Panc1 (cell line): ENCODE results near the gene MYOG. TPM values are rescaled to one million over a fixed set of nuclear protein-coding genes. Genes with fewer than 3 reads are reported as not detected.

Experiments
- ATAC-seq: fragments of 200-7000 bp; cut with Tn5 transposase; 2 replicates; pipeline ENCODE4 v1.9.1; 2020; ENCODE audit warnings: mild to moderate bottlenecking, moderate library complexity
- BruUV-seq: library from RNA; stranded (reverse); fragments of 400-500 nt; replicated peaks from 2 replicates; lab custom pipeline; 2021; lab: Mats Ljungman, UMichigan
- CTCF ChIA-PET: fragments of 300-600 bp; sonication (Branson Sonifier 250); formaldehyde crosslinking; loops from one replicate; lab custom pipeline; 2022; ENCODE audit warnings: antibody characterized with exemption; lab: Charles Lee
- POLR2A ChIA-PET: fragments of 300-600 bp; sonication (Branson Sonifier 250); formaldehyde crosslinking; loops from one replicate; lab custom pipeline; 2022; ENCODE audit warnings: antibody characterized with exemption; lab: Charles Lee
- DNase-seq: peaks from one replicate; pipeline ENCODE4 v3.0.0-alpha.2; 2010; ENCODE audit warnings: low read depth, low spot score
- H3K27ac ChIP-seq: 2 replicates; pipeline ENCODE4 v1.5.1; 2011; ENCODE audit warnings: mild to moderate bottlenecking, low read length, inconsistent platforms
- H3K27me3 ChIP-seq: fragments of 200-500 bp; sonication (Bioruptor generic); 2 replicates; pipeline ENCODE4 v1.6.0; 2014; ENCODE audit warnings: low read length, inconsistent platforms; ENCODE audit not compliant: control insufficient read depth, insufficient read depth
- H3K36me3 ChIP-seq: fragments of 200-500 bp; sonication (Bioruptor generic); 2 replicates; pipeline ENCODE4 v1.5.1; 2014; ENCODE audit warnings: inconsistent platforms, mild to moderate bottlenecking, low read length, moderate library complexity; ENCODE audit not compliant: control insufficient read depth, insufficient read depth
- H3K4me1 ChIP-seq: 2 replicates; pipeline ENCODE4 v1.5.1; 2011; ENCODE audit warnings: inconsistent platforms, mild to moderate bottlenecking, low read length, moderate library complexity; ENCODE audit not compliant: control insufficient read depth, insufficient read depth
- H3K4me3 ChIP-seq, 2 experiments: 2 replicates each; pipeline ENCODE4 v1.5.1; 2011 to 2012; ENCODE audit warnings: low read depth in 2 of 2, low read length in 2 of 2, mild to moderate bottlenecking in 2 of 2, inconsistent platforms in 1 of 2, moderate library complexity in 1 of 2
- H3K9me3 ChIP-seq: fragments of 200-500 bp; sonication (Bioruptor generic); 2 replicates; pipeline ENCODE4 v1.5.1; 2014; ENCODE audit warnings: low read depth, mild to moderate bottlenecking, inconsistent platforms, low read length, moderate library complexity; ENCODE audit not compliant: control insufficient read depth, insufficient read depth
- CTCF ChIP-seq: fragments of 450-650 bp; IDR thresholded peaks from 2 replicates; pipeline ENCODE4 v1.5.1; 2017; ENCODE audit warnings: mild to moderate bottlenecking
- POLR2AphosphoS5 ChIP-seq: IDR thresholded peaks from 2 replicates; pipeline ENCODE4 v1.6.1; 2012; ENCODE audit warnings: mild to moderate bottlenecking, low read depth, low read length, moderate library complexity
- SIN3A ChIP-seq: IDR thresholded peaks from 2 replicates; pipeline ENCODE4 v1.6.1; 2012; ENCODE audit warnings: low read depth, mild to moderate bottlenecking, low read length, moderate library complexity, borderline replicate concordance; ENCODE audit not compliant: insufficient read depth
- TCF7L2 ChIP-seq: IDR thresholded peaks from 2 replicates; pipeline ENCODE4 v1.6.1; 2011; ENCODE audit warnings: mild to moderate bottlenecking, low read depth, low read length, inconsistent platforms
- in situ Hi-C: cut with HindIII; loops from 2 replicates; pipeline ENCODE4 v1.10.0; 2016; ENCODE audit warnings: low sequenced_read_pairs, low pct_unique_long_range_greater_than_20kb
- intact Hi-C: fragments of 100-400 bp; cut with micrococcal nuclease; formaldehyde crosslinking; loops from one replicate; pipeline ENCODE4 v1.10.0; 2022; ENCODE audit not compliant: unreplicated experiment
- total RNA-seq: library from RNA; stranded (reverse); gene quantifications from one replicate; pipeline ENCODE4 v1.2.1, GENCODE V29; 2021; ENCODE audit not compliant: unreplicated experiment
- TF ChIP-seq, protein P1 (sequence below), 2 experiments: IDR thresholded peaks; 2 replicates each; pipeline ENCODE4 v1.6.1; 2011 to 2012; ENCODE audit warnings: low read depth in 2 of 2, control low read depth in 1 of 2, low read length in 1 of 2, mild to moderate bottlenecking in 1 of 2, moderate library complexity in 1 of 2; ENCODE audit not compliant: insufficient read depth in 1 of 2

Gene MYOG
- total RNA-seq, 1 experiment from 2014 or later = not detected

- ATAC-seq (no peak), DNase-seq (no peak)
- no TSS peak for BruUV-seq
- ChIA-PET CTCF (interaction anchor here (0.7 kb wide), 1 partner anchor 12 kb away, joined by 3 read pairs; no protein-coding TSS in a partner anchor), POLR2A (no interaction called here)
- no peaks in the 10 kb centered on the region for H3K4me1 ChIP-seq
- no peaks in the 10 kb centered on the region for H3K9me3 ChIP-seq
- TF ChIP-seq CTCF (no peak), POLR2AphosphoS5 (no peak), SIN3A (no peak), TCF7L2 (no peak)
- TF ChIP-seq, protein P1, sequence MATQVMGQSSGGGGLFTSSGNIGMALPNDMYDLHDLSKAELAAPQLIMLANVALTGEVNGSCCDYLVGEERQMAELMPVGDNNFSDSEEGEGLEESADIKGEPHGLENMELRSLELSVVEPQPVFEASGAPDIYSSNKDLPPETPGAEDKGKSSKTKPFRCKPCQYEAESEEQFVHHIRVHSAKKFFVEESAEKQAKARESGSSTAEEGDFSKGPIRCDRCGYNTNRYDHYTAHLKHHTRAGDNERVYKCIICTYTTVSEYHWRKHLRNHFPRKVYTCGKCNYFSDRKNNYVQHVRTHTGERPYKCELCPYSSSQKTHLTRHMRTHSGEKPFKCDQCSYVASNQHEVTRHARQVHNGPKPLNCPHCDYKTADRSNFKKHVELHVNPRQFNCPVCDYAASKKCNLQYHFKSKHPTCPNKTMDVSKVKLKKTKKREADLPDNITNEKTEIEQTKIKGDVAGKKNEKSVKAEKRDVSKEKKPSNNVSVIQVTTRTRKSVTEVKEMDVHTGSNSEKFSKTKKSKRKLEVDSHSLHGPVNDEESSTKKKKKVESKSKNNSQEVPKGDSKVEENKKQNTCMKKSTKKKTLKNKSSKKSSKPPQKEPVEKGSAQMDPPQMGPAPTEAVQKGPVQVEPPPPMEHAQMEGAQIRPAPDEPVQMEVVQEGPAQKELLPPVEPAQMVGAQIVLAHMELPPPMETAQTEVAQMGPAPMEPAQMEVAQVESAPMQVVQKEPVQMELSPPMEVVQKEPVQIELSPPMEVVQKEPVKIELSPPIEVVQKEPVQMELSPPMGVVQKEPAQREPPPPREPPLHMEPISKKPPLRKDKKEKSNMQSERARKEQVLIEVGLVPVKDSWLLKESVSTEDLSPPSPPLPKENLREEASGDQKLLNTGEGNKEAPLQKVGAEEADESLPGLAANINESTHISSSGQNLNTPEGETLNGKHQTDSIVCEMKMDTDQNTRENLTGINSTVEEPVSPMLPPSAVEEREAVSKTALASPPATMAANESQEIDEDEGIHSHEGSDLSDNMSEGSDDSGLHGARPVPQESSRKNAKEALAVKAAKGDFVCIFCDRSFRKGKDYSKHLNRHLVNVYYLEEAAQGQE (IDR thresholded peaks at IDR 0.05; ENCODE audit: insufficient read depth in 1 of 2, low read depth in 2 of 2, low read length in 1 of 2) = no peak
- intact Hi-C loops = loop anchor here (2.0 to 5.0 kb wide), 3 partner anchors 80 to 179 kb away; no protein-coding TSS in a partner anchor
- no peaks in the 10 kb centered on the region for H3K36me3 ChIP-seq
- in situ Hi-C loops = no loop called here
- H3K4me3 ChIP-seq = no peak overlapping the region
- H3K27ac ChIP-seq = no peak overlapping the region
- no peaks in the 10 kb centered on the region for H3K27me3 ChIP-seq
These were observed 48.2 kb downstream of the MYOG start for GRCh38 chr1:203037509-203038190.

GRCh38 chr1:203036537-203036936 is 49.3 kb downstream of the MYOG start:
- in situ Hi-C loops = no loop called here
- DNase-seq (no peak), ATAC-seq (no peak)
- no TSS peak for BruUV-seq
- ChIA-PET CTCF (interaction anchor here (1.2 kb wide), 1 partner anchor 180 kb away, joined by 5 read pairs; no protein-coding TSS in a partner anchor), POLR2A (no interaction called here)
- no peak overlapping the region for H3K4me3 ChIP-seq
- intact Hi-C loops = loop anchor here (5.0 kb wide), 1 partner anchor 81 kb away; no protein-coding TSS in a partner anchor
- no peak overlapping the region for H3K27ac ChIP-seq
- no peaks in the 10 kb centered on the region for H3K4me1 ChIP-seq
- no peaks in the 10 kb centered on the region for H3K36me3 ChIP-seq
- TF ChIP-seq, protein P1 (IDR thresholded peaks at IDR 0.05; ENCODE audit: insufficient read depth in 1 of 2, low read depth in 2 of 2, low read length in 1 of 2) = no peak
- no peak for TF ChIP-seq TCF7L2
- no peaks in the 10 kb centered on the region for H3K27me3 ChIP-seq
- no peaks in the 10 kb centered on the region for H3K9me3 ChIP-seq
